GM12891 (cell line): ENCODE measurements around the gene RNF115.

Experiments
- PAX5 ChIP-seq: IDR thresholded peaks from 2 replicates; pipeline ENCODE4 v1.6.1; 2011; ENCODE audit warnings: low read length, moderate library complexity, mild to moderate bottlenecking; ENCODE audit not compliant: insufficient read depth, severe bottlenecking
- POLR2A ChIP-seq: IDR thresholded peaks from 2 replicates; pipeline ENCODE4 v1.6.1; 2011; ENCODE audit warnings: low read depth, low read length, control low read depth
- POLR2AphosphoS5 ChIP-seq: IDR thresholded peaks from 2 replicates; pipeline ENCODE4 v1.6.1; 2011; ENCODE audit warnings: low read depth, low read length, control low read depth
- POU2F2 ChIP-seq: IDR thresholded peaks from 2 replicates; pipeline ENCODE4 v1.6.1; 2011; ENCODE audit warnings: low read depth, mild to moderate bottlenecking, control low read depth, low read length, moderate library complexity
- SPI1 ChIP-seq: IDR thresholded peaks from 2 replicates; pipeline ENCODE4 v1.6.1; 2011; ENCODE audit warnings: low read depth, low read length, control low read depth
- TAF1 ChIP-seq: IDR thresholded peaks from 2 replicates; pipeline ENCODE4 v1.6.1; 2011; ENCODE audit warnings: low read depth, low read length, control low read depth

- TF ChIP-seq TAF1 (no peak), POLR2A (no peak), POLR2AphosphoS5 (no peak), SPI1 (no peak), POU2F2 (no peak), PAX5 (no peak)
Observed at GRCh38 chr1:145806844-145807243, 17.1 kb downstream of the RNF115 start.
